ENCODE results near the gene GPM6B.

DNA sequence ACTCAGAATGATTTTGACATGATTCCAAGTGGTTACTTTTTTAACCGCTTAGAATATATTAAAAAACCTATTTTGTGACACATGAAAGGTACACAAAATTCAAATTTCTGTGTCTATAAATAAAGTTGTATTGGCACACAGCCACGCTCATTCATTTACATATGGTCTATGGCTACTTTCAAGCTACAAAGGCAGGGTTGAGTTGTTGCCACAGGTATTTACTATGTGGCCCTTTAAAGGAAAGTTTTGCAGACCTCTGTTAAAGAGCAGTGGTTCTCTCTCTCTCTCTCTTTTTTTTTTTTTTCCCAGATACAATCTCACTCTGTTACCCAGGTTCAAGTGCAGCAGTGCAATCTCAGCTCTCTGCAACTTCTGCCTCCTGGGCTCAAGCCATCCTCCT, 23.0 kb downstream of the GPM6B start:
- TF ChIP-seq CTCF (IDR thresholded peaks at IDR 0.05) (no peak), ZFX (IDR thresholded peaks at IDR 0.05; ENCODE audit: borderline replicate concordance) (no peak)

Measured in 22Rv1 (cell line).